AG10803 (cell line): ENCODE data around the gene ZNF445.
A peak's percentile ranks its signal among the peaks of the same experiment; 100 is the strongest.

ENCODE experiments used
- DNase-seq: peaks from one replicate; pipeline ENCODE4 v3.0.0; 2010; ENCODE audit warnings: low read depth
- H3K4me3 ChIP-seq: 2 replicates; pipeline ENCODE4 v1.5.1; 2011; ENCODE audit warnings: mild to moderate bottlenecking, low read length, control low read depth
- TF ChIP-seq, protein P1 (sequence below): conservative IDR thresholded peaks from 2 replicates; pipeline ENCODE4 v1.5.1; 2011; ENCODE audit warnings: mild to moderate bottlenecking, low read length, control low read depth, inconsistent platforms

Gene ZNF445

DNA sequence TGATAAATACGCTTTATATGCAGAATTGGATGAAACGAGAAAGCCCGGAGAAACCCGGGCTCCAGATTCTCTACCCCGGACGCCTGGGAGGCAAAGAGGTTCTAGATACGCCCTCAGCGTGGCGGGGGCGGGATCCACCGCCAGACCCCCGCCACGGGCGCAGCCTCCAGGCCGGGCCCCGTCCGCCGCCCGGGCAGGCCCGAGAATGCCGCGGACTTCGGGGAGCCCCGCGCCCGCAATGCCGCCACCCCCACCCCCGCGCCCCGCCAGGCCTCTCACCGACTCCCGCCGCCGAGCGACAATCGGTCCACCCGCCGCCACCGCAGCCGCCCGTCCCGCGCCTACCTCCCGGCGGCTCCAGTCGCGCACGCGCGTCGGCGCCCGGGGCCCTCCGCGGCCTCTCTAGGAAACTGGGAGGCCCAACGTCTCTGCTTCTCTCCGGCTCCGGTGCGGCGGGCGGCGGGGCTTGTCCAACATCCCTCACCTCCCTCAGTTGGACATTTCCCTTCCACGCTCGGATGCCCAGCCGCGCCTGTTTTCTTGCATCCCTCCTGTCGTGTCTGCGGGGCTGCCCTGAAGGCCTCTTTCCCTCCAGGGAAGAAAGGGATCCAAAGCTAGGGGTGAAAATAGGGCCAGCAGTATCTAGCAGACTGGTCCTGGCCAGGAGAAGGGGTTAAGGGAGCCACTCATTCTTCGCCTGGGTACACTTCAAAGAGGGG, at the start of gene ZNF445:
ZNF445 (minus strand) TSS at position 359 of the 719 bp plus-strand sequence. CDS start 22,121 bp downstream, outside the sequence.
- H3K4me3 ChIP-seq: peak within 1 kb of the TSS; percentile 72
- TF ChIP-seq, protein P1, sequence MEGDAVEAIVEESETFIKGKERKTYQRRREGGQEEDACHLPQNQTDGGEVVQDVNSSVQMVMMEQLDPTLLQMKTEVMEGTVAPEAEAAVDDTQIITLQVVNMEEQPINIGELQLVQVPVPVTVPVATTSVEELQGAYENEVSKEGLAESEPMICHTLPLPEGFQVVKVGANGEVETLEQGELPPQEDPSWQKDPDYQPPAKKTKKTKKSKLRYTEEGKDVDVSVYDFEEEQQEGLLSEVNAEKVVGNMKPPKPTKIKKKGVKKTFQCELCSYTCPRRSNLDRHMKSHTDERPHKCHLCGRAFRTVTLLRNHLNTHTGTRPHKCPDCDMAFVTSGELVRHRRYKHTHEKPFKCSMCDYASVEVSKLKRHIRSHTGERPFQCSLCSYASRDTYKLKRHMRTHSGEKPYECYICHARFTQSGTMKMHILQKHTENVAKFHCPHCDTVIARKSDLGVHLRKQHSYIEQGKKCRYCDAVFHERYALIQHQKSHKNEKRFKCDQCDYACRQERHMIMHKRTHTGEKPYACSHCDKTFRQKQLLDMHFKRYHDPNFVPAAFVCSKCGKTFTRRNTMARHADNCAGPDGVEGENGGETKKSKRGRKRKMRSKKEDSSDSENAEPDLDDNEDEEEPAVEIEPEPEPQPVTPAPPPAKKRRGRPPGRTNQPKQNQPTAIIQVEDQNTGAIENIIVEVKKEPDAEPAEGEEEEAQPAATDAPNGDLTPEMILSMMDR: no peak
- peak; percentile 79 for DNase-seq

DNA sequence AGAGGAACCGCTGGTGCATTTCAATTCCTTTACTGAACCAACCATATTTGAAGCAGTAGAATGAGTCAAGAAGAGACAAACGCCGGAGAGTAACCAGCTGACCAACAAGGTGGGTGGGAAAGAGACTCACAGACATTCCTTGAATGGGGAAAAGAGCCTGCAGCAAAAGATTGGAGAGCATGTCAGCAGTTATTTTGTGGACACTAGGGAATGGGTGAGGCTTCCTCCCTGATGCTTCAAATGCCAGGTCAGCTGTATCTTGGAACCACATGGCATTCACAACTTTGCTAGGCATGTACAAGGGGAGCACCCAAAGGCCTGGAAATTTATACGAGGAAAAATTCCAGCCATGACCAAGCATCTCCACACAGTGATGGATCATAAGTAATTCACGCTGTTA, 47.6 kb upstream of the ZNF445 start:
- no peak for DNase-seq
- TF ChIP-seq, protein P1: no peak
- no peak overlapping the region for H3K4me3 ChIP-seq

DNA sequence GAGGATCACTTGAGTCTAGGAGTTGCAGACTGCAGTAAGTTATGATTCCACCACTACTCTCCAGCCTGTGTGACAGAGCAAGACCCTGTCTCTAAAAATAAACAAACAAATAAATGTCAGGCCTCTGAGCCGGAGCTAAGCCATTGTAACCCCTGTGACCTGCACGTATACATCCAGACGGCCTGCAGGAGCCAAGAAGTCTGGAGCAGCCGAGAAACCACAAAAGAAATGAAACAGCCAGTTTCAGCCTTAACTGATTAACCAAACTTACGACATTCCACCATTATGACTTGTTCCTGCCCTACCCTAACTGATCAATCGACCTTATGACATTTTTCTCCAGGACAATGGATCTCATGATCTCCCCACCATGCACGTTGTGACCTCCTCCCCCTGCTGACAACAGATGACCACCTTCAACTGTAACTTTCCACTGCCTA, 45.0 kb upstream of the ZNF445 start:
- TF ChIP-seq, protein P1: no peak
- peak; percentile 9 for DNase-seq
- H3K4me3 ChIP-seq: no peak overlapping the region

DNA sequence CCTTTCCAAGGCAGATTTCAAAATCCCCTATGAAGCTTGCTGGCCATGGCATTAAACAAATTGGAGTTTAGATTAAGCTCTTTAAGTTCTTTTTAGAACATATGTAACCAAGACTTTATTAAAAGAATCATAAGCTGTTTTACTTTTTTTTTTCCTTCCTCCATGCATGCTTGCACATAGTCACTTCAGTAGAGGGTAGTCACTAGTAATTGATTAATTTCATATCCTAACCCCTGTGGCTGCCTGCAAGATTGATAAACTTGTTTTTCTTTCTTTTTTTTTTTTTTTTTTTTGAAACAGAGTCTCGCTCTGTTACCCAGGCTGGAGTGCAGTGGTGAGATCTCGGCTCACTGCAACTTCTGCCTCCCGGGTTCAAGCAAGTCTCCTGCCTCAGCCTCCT, 44.3 kb upstream of the ZNF445 start:
- TF ChIP-seq, protein P1: no peak
- no peak overlapping the region for H3K4me3 ChIP-seq
- DNase-seq: no peak

DNA sequence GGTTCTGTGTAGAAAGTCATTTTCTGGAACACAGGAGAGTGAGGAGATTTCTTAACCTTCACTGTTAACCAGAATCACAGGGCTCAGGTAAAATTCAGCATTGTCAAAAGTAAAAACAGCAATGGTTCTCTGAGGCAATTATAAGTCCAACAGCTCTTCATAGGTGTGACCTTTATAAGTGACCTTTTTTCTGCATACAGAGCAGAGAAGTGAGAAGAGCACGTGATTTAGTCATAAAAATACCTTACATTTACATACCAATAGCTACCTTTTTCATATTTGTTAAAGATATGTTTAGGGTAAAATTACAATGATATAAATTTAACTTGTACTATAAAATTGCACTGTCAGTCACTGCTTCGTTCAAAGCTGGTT, 41.3 kb upstream of the ZNF445 start:
- TF ChIP-seq, protein P1: no peak
- no peak for DNase-seq
- no peak overlapping the region for H3K4me3 ChIP-seq

DNA sequence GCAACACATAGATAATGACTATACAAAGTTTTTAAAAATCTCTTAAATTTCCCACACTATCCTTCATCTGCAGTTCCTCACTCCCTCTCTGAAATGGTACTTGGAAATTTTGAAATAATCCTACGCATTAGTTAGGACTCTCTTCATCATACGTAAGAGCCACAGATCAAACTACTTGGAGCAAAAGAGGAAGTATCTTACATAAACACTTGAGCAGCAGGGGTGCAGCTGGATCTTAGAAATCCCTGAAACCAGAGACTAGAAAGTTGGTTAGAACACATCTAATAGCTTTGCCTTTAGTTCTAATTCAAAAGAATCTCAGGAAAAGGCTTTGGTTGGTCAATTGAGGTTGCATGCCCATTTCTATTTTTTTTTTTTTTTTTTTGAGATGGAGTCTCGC, 38.8 kb upstream of the ZNF445 start:
- TF ChIP-seq, protein P1: no peak
- no peak overlapping the region for H3K4me3 ChIP-seq
- no peak for DNase-seq

DNA sequence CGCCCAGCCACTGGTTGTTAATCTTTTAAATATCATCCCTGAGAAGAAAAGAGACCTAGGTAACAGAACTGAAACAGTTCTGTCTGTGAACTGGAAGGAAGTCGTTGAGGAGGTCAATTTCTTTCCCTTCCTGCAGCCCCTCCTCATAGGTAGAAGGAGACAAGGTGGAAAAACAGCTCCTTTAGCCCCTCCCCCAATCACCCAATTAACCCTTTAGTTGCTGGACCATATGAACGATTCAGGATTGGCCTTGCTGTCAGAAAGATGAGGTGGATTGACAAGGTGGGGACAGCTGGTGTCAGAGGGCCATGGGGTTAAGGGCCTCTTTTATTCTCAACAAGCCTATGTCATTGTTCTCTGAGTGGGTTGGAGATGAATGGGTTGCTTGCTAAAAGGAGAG, 36.0 kb upstream of the ZNF445 start:
- no peak overlapping the region for H3K4me3 ChIP-seq
- TF ChIP-seq, protein P1: no peak
- no peak for DNase-seq
